SK-N-SH (cell line): ENCODE data around the gene PITPNM3. TPM values are rescaled to one million over a fixed set of nuclear protein-coding genes. Genes with fewer than 3 reads are reported as not detected.
A peak's percentile ranks its signal among the peaks of the same experiment; 100 is the strongest.

Experiments used
- CTCF ChIA-PET: fragments of 300-600, 350-600 bp; formaldehyde crosslinking; extraction: SDS; loops from one replicate; lab custom pipeline; 2021; lab: Yijun Ruan, JAX
- POLR2A ChIA-PET: fragments of 350-600 bp; sonication (Branson Sonifier 250); formaldehyde crosslinking; extraction: SDS; loops from one replicate; lab custom pipeline; 2020; ENCODE audit warnings: antibody characterized with exemption, inconsistent platforms; lab: Yijun Ruan, JAX
- DNase-seq: peaks from one replicate; pipeline ENCODE4 v3.0.0; 2012
- H2AFZ ChIP-seq: fragments of 200-600 bp; sonication (generic); 2 replicates; pipeline ENCODE4 v1.8.1; 2016; ENCODE audit warnings: antibody characterized with exemption, mild to moderate bottlenecking, low read depth
- H3F3A ChIP-seq: fragments of 200-600 bp; sonication (generic); replicated peaks from 2 replicates; pipeline ENCODE3; 2016; ENCODE audit warnings: antibody characterized with exemption, mild to moderate bottlenecking; ENCODE audit not compliant: insufficient read depth
- H3K27ac ChIP-seq, 2 experiments: fragments of 200-500 bp in 1 of 2; fragments of 200-600 bp in 1 of 2; sonication (Bioruptor generic) in 1 of 2; sonication (generic), shearing (Covaris generic) in 1 of 2; 2 replicates each; pipeline versions ENCODE4 v1.5.1 to v1.6.1; 2014 to 2016; ENCODE audit warnings: low read depth in 2 of 2, inconsistent platforms in 1 of 2, low read length in 1 of 2, mild to moderate bottlenecking in 1 of 2, mixed read lengths in 1 of 2
- H3K27me3 ChIP-seq: fragments of 200-600 bp; sonication (generic), shearing (Covaris generic); 2 replicates; pipeline ENCODE4 v1.6.1; 2016; ENCODE audit warnings: mixed run types; ENCODE audit not compliant: insufficient read depth
- H3K36me3 ChIP-seq, 2 experiments: fragments of 200-500 bp in 1 of 2; fragments of 200-600 bp in 1 of 2; sonication (Bioruptor generic) in 1 of 2; sonication (generic) in 1 of 2; replicated peaks in 1 of 2; 2 replicates each; pipeline versions ENCODE3 to v1.5.1; 2014 to 2016; ENCODE audit warnings: low read length in 1 of 2, mild to moderate bottlenecking in 1 of 2; ENCODE audit not compliant: insufficient read depth in 2 of 2, control insufficient read depth in 1 of 2
- H3K4me1 ChIP-seq, 2 experiments: fragments of 200-500 bp in 1 of 2; fragments of 200-600 bp in 1 of 2; sonication (Bioruptor generic) in 1 of 2; sonication (generic), shearing (Covaris generic) in 1 of 2; 2 replicates each; pipeline versions ENCODE4 v1.5.1 to v1.6.1; 2014 to 2016; ENCODE audit warnings: low read depth in 1 of 2, low read length in 1 of 2, mixed run types in 1 of 2; ENCODE audit not compliant: insufficient read depth in 2 of 2, control insufficient read depth in 1 of 2
- H3K4me2 ChIP-seq: fragments of 200-600 bp; sonication (generic), shearing (Covaris generic); 2 replicates; pipeline ENCODE4 v1.6.1; 2017; ENCODE audit warnings: mixed run types
- H3K4me3 ChIP-seq, 2 experiments: fragments of 200-500 bp in 1 of 2; fragments of 200-600 bp in 1 of 2; sonication (Bioruptor generic) in 1 of 2; sonication (generic), shearing (Covaris generic) in 1 of 2; 2 replicates each; pipeline versions ENCODE4 v1.5.1 to v1.8.1; 2014 to 2016; ENCODE audit warnings: low read depth in 2 of 2, inconsistent platforms in 1 of 2, low read length in 1 of 2, mild to moderate bottlenecking in 1 of 2, mixed read lengths in 1 of 2, moderate library complexity in 1 of 2
- H3K79me2 ChIP-seq: fragments of 200-600 bp; sonication (generic); 2 replicates; pipeline ENCODE4 v1.8.1; 2017; ENCODE audit warnings: mild to moderate bottlenecking; ENCODE audit not compliant: insufficient read depth
- H3K9ac ChIP-seq: fragments of 200-600 bp; sonication (generic); 2 replicates; pipeline ENCODE4 v1.6.1; 2017; ENCODE audit warnings: mixed run types
- H3K9me2 ChIP-seq: fragments of 200-600 bp; sonication (generic); 2 replicates; pipeline ENCODE4 v1.6.1; 2017; ENCODE audit warnings: mixed run types
- H3K9me3 ChIP-seq: fragments of 200-600 bp; sonication (generic); 2 replicates; pipeline ENCODE4 v1.6.1; 2017; ENCODE audit warnings: mixed run types, mild to moderate bottlenecking, moderate library complexity
- H4K20me1 ChIP-seq: fragments of 200-600 bp; sonication (generic); 2 replicates; pipeline ENCODE4 v1.6.1; 2017; ENCODE audit warnings: mild to moderate bottlenecking, mixed run types; ENCODE audit not compliant: insufficient read depth
- CHD2 ChIP-seq: fragments of 150-350 bp; IDR thresholded peaks from 2 replicates; pipeline ENCODE4 v1.6.1; 2018; ENCODE audit warnings: low read length; ENCODE audit not compliant: partially characterized antibody
- CTCF ChIP-seq: fragments of 200-600 bp; sonication (generic); IDR thresholded peaks from 2 replicates; pipeline ENCODE4 v1.6.1; 2017; ENCODE audit warnings: antibody characterized with exemption, mild to moderate bottlenecking, moderate library complexity
- ELF1 ChIP-seq: IDR thresholded peaks from 2 replicates; pipeline ENCODE4 v1.4.0; 2012
- FOXJ3 ChIP-seq: sonication (generic); formaldehyde crosslinking; IDR thresholded peaks from 2 replicates; pipeline ENCODE4 v1.5.1; 2020; ENCODE audit warnings: mild to moderate bottlenecking, missing genetic modification reagents
- GATA2 ChIP-seq: sonication (generic); formaldehyde crosslinking; IDR thresholded peaks from 2 replicates; pipeline ENCODE4 v1.5.0; 2020; ENCODE audit warnings: mild to moderate bottlenecking, missing genetic modification reagents
- MXI1 ChIP-seq: IDR thresholded peaks from 2 replicates; pipeline ENCODE4 v1.6.1; 2012; ENCODE audit warnings: mild to moderate bottlenecking, low read depth, low read length, improper control_type of control experiment
- NFIC ChIP-seq: IDR thresholded peaks from 2 replicates; pipeline ENCODE4 v1.4.0; 2012; ENCODE audit warnings: borderline replicate concordance
- RAD21 ChIP-seq: IDR thresholded peaks from 2 replicates; pipeline ENCODE4 v1.6.1; 2012; ENCODE audit warnings: mild to moderate bottlenecking, low read length
- RCOR1 ChIP-seq: fragments of 150-350 bp; IDR thresholded peaks from 2 replicates; pipeline ENCODE4 v1.6.1; 2017; ENCODE audit warnings: antibody characterized with exemption, low read length
- TCF12 ChIP-seq: IDR thresholded peaks from 2 replicates; pipeline ENCODE4 v1.4.0; 2012
- YY1 ChIP-seq: IDR thresholded peaks from 2 replicates; pipeline ENCODE4 v1.4.0; 2012; ENCODE audit warnings: low read depth, mild to moderate bottlenecking
- WGBS: methylation state at CpG from one replicate; pipeline ENCODE4 v1.1.6; 2017; ENCODE audit warnings: low lambda C conversion rate; 5-methylcytosine and 5-hydroxymethylcytosine counted together
- polyA plus RNA-seq, 3 experiments: library from polyadenylated mRNA; depleted of rRNA; stranded (reverse); fragments of >200 nt; gene quantifications; 2 replicates each; pipeline ENCODE4 v1.2.3, GENCODE V29; 2012

Gene PITPNM3
- polyA plus RNA-seq, 1 of the 3 experiments (the other 2 are of a cell fraction): 0.82 TPM

GRCh38 chr17:6580625-6581024 is 24.3 kb upstream of the PITPNM3 start:
- DNase-seq: no peak
- Histone ChIP-seq H4K20me1 (no peaks in the 10 kb centered on the region), H3K4me2 (no peak overlapping the region), H3K27ac (no peak overlapping the region), H3K9me3 (0 out of 2 replicates have a peak, but pooled peaks cover 3% of the 10 kb centered on the region), H2AFZ (no peak overlapping the region), H3K36me3 (peaks cover 60 to 78% of the 10 kb centered on the region in 2 experiments), H3K9me2 (no peaks in the 10 kb centered on the region), H3K79me2 (no peaks in the 10 kb centered on the region), H3K27me3 (no peaks in the 10 kb centered on the region), H3K4me3 (no peak overlapping the region), H3F3A (no peaks in the 10 kb centered on the region), H3K9ac (no peak overlapping the region), H3K4me1 (peaks cover 0 to 3% of the 10 kb centered on the region in 2 experiments; a peak in 1 of 4 replicates)
- TF ChIP-seq CHD2: no peak
- CTCF ChIA-PET: no interaction called here
- WGBS: 90% methylated on average over 5 of the region's 9 CpGs
- POLR2A ChIA-PET: no interaction called here

DNA sequence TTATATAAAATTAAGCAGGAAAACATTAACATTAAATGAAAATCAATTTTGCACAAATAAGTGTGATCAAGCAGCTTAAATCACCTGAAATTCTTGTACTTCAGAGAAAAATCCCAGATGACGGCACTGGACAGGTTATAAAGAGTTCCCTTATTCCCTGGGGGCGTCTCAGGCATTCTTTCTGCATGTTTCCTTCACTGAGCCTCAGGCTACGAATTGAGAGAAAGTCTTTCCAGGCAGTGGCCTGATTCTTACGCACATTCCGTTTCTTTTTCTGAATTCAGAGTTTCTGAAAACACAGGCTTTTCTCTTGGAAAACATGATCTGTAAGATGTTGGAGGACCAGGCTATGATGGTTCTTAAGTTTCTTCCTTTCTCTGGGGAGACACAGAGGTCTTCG is 22.1 kb upstream of the PITPNM3 start:
- WGBS: 80% methylated on average over 6 of the region's 6 CpGs
- H3F3A ChIP-seq: no peaks in the 10 kb centered on the region
- H3K4me2 ChIP-seq: no peak overlapping the region
- TF ChIP-seq MXI1: no peak
- TF ChIP-seq TCF12: no peak
- no peak for TF ChIP-seq NFIC
- TF ChIP-seq RAD21: no peak
- TF ChIP-seq RCOR1: no peak
- TF ChIP-seq CHD2: no peak
- no peak for TF ChIP-seq GATA2 (CRISPR knock-in tag)
- no peak for TF ChIP-seq YY1
- TF ChIP-seq ELF1: no peak
- ChIA-PET POLR2A (no interaction called here), CTCF (interaction anchor here (1.1 kb wide), 1 partner anchor 9 kb away, joined by 3 read pairs; no protein-coding TSS in a partner anchor)
- H3K9me3 ChIP-seq: 0 out of 2 replicates have a peak, but pooled peaks cover under 1% of the 10 kb centered on the region
- no peak overlapping the region for H2AFZ ChIP-seq
- no peak overlapping the region for H3K27ac ChIP-seq
- no peaks in the 10 kb centered on the region for H4K20me1 ChIP-seq
- peaks cover 0 to 13% of the 10 kb centered on the region in 2 experiments; a peak in 1 of 4 replicates for H3K4me1 ChIP-seq
- H3K79me2 ChIP-seq: no peaks in the 10 kb centered on the region
- peaks cover 39 to 57% of the 10 kb centered on the region in 2 experiments for H3K36me3 ChIP-seq
- H3K9ac ChIP-seq: no peak overlapping the region
- DNase-seq: no peak
- H3K27me3 ChIP-seq: no peaks in the 10 kb centered on the region
- H3K4me3 ChIP-seq: no peak overlapping the region
- no peaks in the 10 kb centered on the region for H3K9me2 ChIP-seq

- H3F3A ChIP-seq: no peaks in the 10 kb centered on the region
- H3K79me2 ChIP-seq: no peaks in the 10 kb centered on the region
- H3K4me3 ChIP-seq: 0 out of 4 replicates have a peak overlapping the region, but pooled peaks of 1 of the 2 experiments have one; percentile 10
- H3K9ac ChIP-seq: no peak overlapping the region
- no peak for TF ChIP-seq FOXJ3 (CRISPR knock-in tag)
- no peak for TF ChIP-seq RCOR1
- no peak for TF ChIP-seq CTCF
- no peak overlapping the region for H3K27ac ChIP-seq
- H3K36me3 ChIP-seq: peaks cover 32 to 51% of the 10 kb centered on the region in 2 experiments
- H3K4me2 ChIP-seq: no peak overlapping the region
- peaks cover 0 to 13% of the 10 kb centered on the region in 2 experiments; a peak in 1 of 4 replicates for H3K4me1 ChIP-seq
- H3K9me3 ChIP-seq: no peaks in the 10 kb centered on the region
- ChIA-PET POLR2A (no interaction called here), CTCF (interaction anchor here (1.1 kb wide), 1 partner anchor 9 kb away, joined by 3 read pairs; no protein-coding TSS in a partner anchor)
- H3K27me3 ChIP-seq: no peaks in the 10 kb centered on the region
- no peaks in the 10 kb centered on the region for H4K20me1 ChIP-seq
- 90% methylated on average over 7 of the region's 7 CpGs for WGBS
- no peak for DNase-seq
- H2AFZ ChIP-seq: no peak overlapping the region
- no peaks in the 10 kb centered on the region for H3K9me2 ChIP-seq
These were observed 21.4 kb upstream of the PITPNM3 start for GRCh38 chr17:6577686-6578263.
